PFSK-1 (cell line): Measurements from ENCODE around the gene ABCC4.

Source experiments
- FOXP2 ChIP-seq: optimal IDR thresholded peaks from 2 replicates; pipeline ENCODE3; 2011; ENCODE audit warnings: borderline replicate concordance, control low read depth, inconsistent platforms; ENCODE audit not compliant: insufficient read depth; ENCODE audit errors: extremely low read length, extremely low read depth
- POLR2AphosphoS5 ChIP-seq: IDR thresholded peaks from 2 replicates; pipeline ENCODE4 v1.6.1; 2012; ENCODE audit warnings: low read depth, mild to moderate bottlenecking, control low read depth, low read length, moderate library complexity
- SIN3A ChIP-seq: IDR thresholded peaks from 2 replicates; pipeline ENCODE4 v1.6.1; 2012; ENCODE audit warnings: mild to moderate bottlenecking, low read length, moderate library complexity, borderline replicate concordance; ENCODE audit not compliant: insufficient read depth
- TAF1 ChIP-seq: IDR thresholded peaks from 2 replicates; pipeline ENCODE4 v1.6.1; 2012; ENCODE audit warnings: low read length, control low read depth, borderline replicate concordance; ENCODE audit not compliant: insufficient read depth
- TF ChIP-seq, protein P1 (sequence below), 2 experiments: IDR thresholded peaks; 2 replicates each; pipeline versions ENCODE4 v1.6.1 to v1.8.0; 2011 to 2012; ENCODE audit warnings: low read depth in 2 of 2, low read length in 2 of 2, control low read depth in 1 of 2, inconsistent platforms in 1 of 2, mild to moderate bottlenecking in 1 of 2, moderate library complexity in 1 of 2; ENCODE audit not compliant: insufficient read depth in 1 of 2

The ABCC4 gene

DNA sequence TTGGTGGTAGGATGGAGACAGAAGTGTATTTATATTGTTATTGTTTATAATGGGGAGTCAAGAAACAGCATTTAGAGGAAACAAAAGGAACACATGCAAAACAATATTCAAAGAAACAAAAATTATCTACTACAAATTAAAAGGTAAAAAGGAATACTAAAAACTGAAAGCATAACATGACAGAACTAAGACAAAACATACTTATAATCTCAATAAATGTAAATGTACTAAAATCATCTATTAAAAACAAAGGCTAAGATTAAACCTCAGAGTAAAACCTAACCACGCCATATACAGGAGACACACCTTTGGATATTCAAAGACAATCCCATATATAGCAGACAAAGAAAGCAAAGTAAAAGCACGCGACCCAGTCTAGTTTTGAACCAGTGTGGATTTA lies 273.6 kb downstream of the ABCC4 start:
- TF ChIP-seq FOXP2, result no peak
- no peak for TF ChIP-seq TAF1
- no peak for TF ChIP-seq POLR2AphosphoS5
- no peak for TF ChIP-seq SIN3A
- TF ChIP-seq, protein P1, sequence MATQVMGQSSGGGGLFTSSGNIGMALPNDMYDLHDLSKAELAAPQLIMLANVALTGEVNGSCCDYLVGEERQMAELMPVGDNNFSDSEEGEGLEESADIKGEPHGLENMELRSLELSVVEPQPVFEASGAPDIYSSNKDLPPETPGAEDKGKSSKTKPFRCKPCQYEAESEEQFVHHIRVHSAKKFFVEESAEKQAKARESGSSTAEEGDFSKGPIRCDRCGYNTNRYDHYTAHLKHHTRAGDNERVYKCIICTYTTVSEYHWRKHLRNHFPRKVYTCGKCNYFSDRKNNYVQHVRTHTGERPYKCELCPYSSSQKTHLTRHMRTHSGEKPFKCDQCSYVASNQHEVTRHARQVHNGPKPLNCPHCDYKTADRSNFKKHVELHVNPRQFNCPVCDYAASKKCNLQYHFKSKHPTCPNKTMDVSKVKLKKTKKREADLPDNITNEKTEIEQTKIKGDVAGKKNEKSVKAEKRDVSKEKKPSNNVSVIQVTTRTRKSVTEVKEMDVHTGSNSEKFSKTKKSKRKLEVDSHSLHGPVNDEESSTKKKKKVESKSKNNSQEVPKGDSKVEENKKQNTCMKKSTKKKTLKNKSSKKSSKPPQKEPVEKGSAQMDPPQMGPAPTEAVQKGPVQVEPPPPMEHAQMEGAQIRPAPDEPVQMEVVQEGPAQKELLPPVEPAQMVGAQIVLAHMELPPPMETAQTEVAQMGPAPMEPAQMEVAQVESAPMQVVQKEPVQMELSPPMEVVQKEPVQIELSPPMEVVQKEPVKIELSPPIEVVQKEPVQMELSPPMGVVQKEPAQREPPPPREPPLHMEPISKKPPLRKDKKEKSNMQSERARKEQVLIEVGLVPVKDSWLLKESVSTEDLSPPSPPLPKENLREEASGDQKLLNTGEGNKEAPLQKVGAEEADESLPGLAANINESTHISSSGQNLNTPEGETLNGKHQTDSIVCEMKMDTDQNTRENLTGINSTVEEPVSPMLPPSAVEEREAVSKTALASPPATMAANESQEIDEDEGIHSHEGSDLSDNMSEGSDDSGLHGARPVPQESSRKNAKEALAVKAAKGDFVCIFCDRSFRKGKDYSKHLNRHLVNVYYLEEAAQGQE (IDR thresholded peaks at IDR 0.05; ENCODE audit: insufficient read depth in 1 of 2, low read depth in 2 of 2, low read length in 2 of 2), result no peak

DNA sequence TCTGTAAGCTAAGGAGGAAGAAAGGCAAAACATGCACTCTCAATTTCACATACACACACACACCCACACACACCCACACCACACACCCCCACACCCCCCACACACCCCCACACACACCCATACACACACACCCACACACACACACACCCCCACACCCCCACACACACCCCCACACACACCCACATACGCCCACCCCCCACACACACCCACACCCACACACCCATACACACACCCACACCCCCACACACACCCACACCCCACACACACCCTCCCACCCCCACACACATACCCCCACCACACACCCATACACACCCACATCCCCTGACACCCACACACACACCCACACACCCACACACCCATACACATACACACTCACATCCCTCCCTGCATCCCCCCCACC lies 276.1 kb downstream of the ABCC4 start:
- no peak for TF ChIP-seq FOXP2
- TF ChIP-seq POLR2AphosphoS5, result no peak
- TF ChIP-seq, protein P1 (IDR thresholded peaks at IDR 0.05; ENCODE audit: insufficient read depth in 1 of 2, low read depth in 2 of 2, low read length in 2 of 2), result no peak
- TF ChIP-seq SIN3A, result no peak
- TF ChIP-seq TAF1, result no peak

DNA sequence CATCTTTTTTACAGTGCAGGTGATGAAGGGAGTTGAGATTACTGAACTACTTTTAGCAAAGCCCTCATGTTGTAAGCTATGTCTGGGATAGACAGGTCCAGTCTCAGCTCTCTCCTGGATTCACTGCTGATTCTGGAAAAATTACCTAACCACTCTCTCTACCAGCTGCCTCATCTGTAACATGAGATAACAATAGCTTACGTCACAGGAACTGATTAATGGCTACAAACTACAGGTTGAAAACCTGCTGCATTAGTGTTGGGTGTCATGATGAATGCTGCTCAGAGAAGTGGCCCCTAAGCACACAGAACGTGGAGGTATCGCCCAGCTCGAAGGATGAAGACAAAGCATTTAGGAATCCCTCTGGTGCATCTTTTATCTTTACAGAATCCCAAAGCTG lies 277.8 kb downstream of the ABCC4 start:
- TF ChIP-seq SIN3A (no peak), FOXP2 (no peak), POLR2AphosphoS5 (no peak), TAF1 (no peak)
- TF ChIP-seq, protein P1 (IDR thresholded peaks at IDR 0.05; ENCODE audit: insufficient read depth in 1 of 2, low read depth in 2 of 2, low read length in 2 of 2), result no peak

DNA sequence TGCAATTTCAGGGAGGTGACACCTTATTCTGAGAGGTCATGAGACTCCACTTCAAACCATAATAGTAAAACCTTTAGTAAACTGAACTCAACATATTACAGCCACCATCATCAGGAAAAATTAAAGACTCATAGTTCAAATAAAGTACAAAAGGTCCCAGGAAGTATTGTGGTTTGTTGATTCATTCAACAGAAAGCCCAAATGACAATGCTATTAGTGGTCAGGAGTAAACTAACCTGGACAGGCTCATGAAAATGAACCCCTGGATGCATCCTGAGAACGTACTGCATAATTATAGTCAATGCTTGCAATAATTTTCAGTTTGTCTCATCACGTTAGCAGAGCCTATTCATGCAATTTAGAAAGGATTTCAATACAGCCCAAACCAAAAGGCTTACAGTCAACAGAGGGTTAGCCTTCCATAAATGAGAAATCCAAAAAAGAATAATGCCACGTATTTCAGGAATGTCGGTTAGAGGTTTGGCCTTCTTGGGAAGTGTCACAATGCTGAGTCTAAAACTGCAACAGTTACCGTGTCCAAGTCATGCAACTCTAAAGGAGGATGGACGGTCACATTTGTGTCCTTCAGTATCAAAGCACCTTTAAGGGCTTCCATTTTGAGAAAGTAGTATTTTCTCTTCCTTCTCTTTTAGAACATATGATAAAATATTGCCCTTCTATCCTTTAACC lies 280.8 kb downstream of the ABCC4 start:
- no peak for TF ChIP-seq SIN3A
- no peak for TF ChIP-seq POLR2AphosphoS5
- TF ChIP-seq TAF1, result no peak

DNA sequence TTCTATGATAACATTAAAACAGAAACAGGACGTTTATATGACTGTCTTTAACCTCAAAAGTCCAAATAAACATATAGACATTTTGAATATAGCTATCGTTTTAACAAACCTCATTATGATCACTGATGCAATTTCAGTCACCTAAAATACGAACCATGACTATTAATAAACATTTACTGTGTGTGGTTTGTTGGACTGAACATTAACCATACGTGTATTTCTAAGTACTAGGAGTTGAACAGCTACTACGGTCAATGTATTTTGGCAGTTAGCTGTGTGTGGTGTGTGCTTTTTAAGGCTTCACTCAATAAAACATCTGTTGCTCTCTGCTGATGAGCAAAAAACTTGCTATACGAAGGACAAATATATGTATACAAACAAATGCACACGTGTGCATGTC lies 281.4 kb downstream of the ABCC4 start:
- TF ChIP-seq, protein P1 (IDR thresholded peaks at IDR 0.05; ENCODE audit: insufficient read depth in 1 of 2, low read depth in 2 of 2, low read length in 2 of 2), result no peak
- TF ChIP-seq SIN3A (no peak), TAF1 (no peak), FOXP2 (no peak), POLR2AphosphoS5 (no peak)
